ENCODE data around the gene PRKCE. TPM values are rescaled to one million over a fixed set of nuclear protein-coding genes. Genes with fewer than 3 reads are reported as not detected.

The PRKCE gene
- total and polyA plus RNA-seq, 4 donors: 2.5 to 38.6 (median 5.8) TPM

- no peak for TF ChIP-seq ZBTB33 (IDR thresholded peaks at IDR 0.05)
- no peak for TF ChIP-seq HNF4G (IDR thresholded peaks at IDR 0.05)
Measured at GRCh38 chr2:45984896-45985473, 333.5 kb downstream of the PRKCE start (continued).

- peak; percentile 24 for DNase-seq (ENCODE audit: low spot score)
- H3K4me3 ChIP-seq (ENCODE audit: low read depth in 1 of 3, low read length in 3 of 3): no peak overlapping the region
- H3K36me3 ChIP-seq (ENCODE audit: control insufficient read depth in 4 of 4, insufficient read depth in 3 of 4, low read depth in 1 of 4, low read length in 3 of 4): no peaks in the 10 kb centered on the region
- TF ChIP-seq FOXA2 (IDR thresholded peaks at IDR 0.05) (no peak), SP1 (IDR thresholded peaks at IDR 0.05) (no peak), RAD21 (IDR thresholded peaks at IDR 0.05) (no peak), NR2F2 (IDR thresholded peaks at IDR 0.05) (no peak)
- H3K9ac ChIP-seq (ENCODE audit: low read depth in 1 of 2, low read length in 2 of 2): no peak overlapping the region
- H3K27ac ChIP-seq (ENCODE audit: low read depth in 1 of 2, low read length in 2 of 2): no peak overlapping the region
- no peaks in the 10 kb centered on the region for H3K9me3 ChIP-seq (ENCODE audit: control insufficient read depth in 4 of 4, low read length in 3 of 4)
- 72% methylated on average over 5 of the region's 5 CpGs for WGBS
- H3K27me3 ChIP-seq (ENCODE audit: control insufficient read depth in 4 of 4, insufficient read depth in 4 of 4, low read length in 3 of 4): no peaks in the 10 kb centered on the region
- peaks cover 4 to 23% (median 20%) of the 10 kb centered on the region in 4 donors for H3K4me1 ChIP-seq (ENCODE audit: control insufficient read depth in 4 of 4, insufficient read depth in 4 of 4, low read length in 3 of 4)
Measured at GRCh38 chr2:45986509-45986908, 335.0 kb downstream of the PRKCE start.

GRCh38 chr2:45987856-45988255, 336.4 kb downstream of the PRKCE start:
- TF ChIP-seq RAD21 (IDR thresholded peaks at IDR 0.05): no peak
- no peak for TF ChIP-seq YY1 (IDR thresholded peaks at IDR 0.05)
- H3K9ac ChIP-seq (ENCODE audit: low read depth in 1 of 2, low read length in 2 of 2): no peak overlapping the region

GRCh38 chr2:45988879-45989278, 337.4 kb downstream of the PRKCE start:
- no peak overlapping the region for H3K4me3 ChIP-seq (ENCODE audit: low read depth in 1 of 3, low read length in 3 of 3)
- H3K9ac ChIP-seq (ENCODE audit: low read depth in 1 of 2, low read length in 2 of 2): no peak overlapping the region
- 91% methylated on average over 7 of the region's 7 CpGs for WGBS
- no peak overlapping the region for H3K27ac ChIP-seq (ENCODE audit: low read depth in 1 of 2, low read length in 2 of 2)
- no peaks in the 10 kb centered on the region for H3K9me3 ChIP-seq (ENCODE audit: control insufficient read depth in 4 of 4, low read length in 3 of 4)
- H3K4me1 ChIP-seq (ENCODE audit: control insufficient read depth in 4 of 4, insufficient read depth in 4 of 4, low read length in 3 of 4): peaks cover 9 to 44% (median 34%) of the 10 kb centered on the region in 4 donors
- H3K27me3 ChIP-seq (ENCODE audit: control insufficient read depth in 4 of 4, insufficient read depth in 4 of 4, low read length in 3 of 4): no peaks in the 10 kb centered on the region
- no peak for DNase-seq (ENCODE audit: low spot score)
- H3K36me3 ChIP-seq (ENCODE audit: control insufficient read depth in 4 of 4, insufficient read depth in 3 of 4, low read depth in 1 of 4, low read length in 3 of 4): no peaks in the 10 kb centered on the region
- no peak for TF ChIP-seq NR2F2 (IDR thresholded peaks at IDR 0.05)
- TF ChIP-seq YY1 (IDR thresholded peaks at IDR 0.05): no peak
- TF ChIP-seq TAF1 (conservative IDR thresholded peaks at IDR 0.05): no peak
- no peak for TF ChIP-seq REST (IDR thresholded peaks at IDR 0.05)
- TF ChIP-seq RAD21 (IDR thresholded peaks at IDR 0.05): no peak
- TF ChIP-seq JUND (IDR thresholded peaks at IDR 0.05): no peak
- TF ChIP-seq EGR1 (IDR thresholded peaks at IDR 0.05; ENCODE audit: low read depth in 2 of 2): no peak
- no peak for TF ChIP-seq FOXA2 (IDR thresholded peaks at IDR 0.05)
- TF ChIP-seq RXRA (IDR thresholded peaks at IDR 0.05): no peak
- TF ChIP-seq ATF3 (IDR thresholded peaks at IDR 0.05): no peak
- TF ChIP-seq CTCF (IDR thresholded peaks at IDR 0.05; ENCODE audit: low read depth, low read length, missing input control): no peak
- TF ChIP-seq MAX (IDR thresholded peaks at IDR 0.05): no peak

More at GRCh38 chr2:45987856-45988255, 336.4 kb downstream of the PRKCE start:
- Histone ChIP-seq H3K9me3 (ENCODE audit: control insufficient read depth in 4 of 4, low read length in 3 of 4) (no peaks in the 10 kb centered on the region), H3K27me3 (ENCODE audit: control insufficient read depth in 4 of 4, insufficient read depth in 4 of 4, low read length in 3 of 4) (no peaks in the 10 kb centered on the region), H3K4me3 (ENCODE audit: low read depth in 1 of 3, low read length in 3 of 3) (no peak overlapping the region), H3K4me1 (ENCODE audit: control insufficient read depth in 4 of 4, insufficient read depth in 4 of 4, low read length in 3 of 4) (peaks cover 4 to 34% (median 27%) of the 10 kb centered on the region in 4 donors), H3K27ac (ENCODE audit: low read depth in 1 of 2, low read length in 2 of 2) (no peak overlapping the region), H3K36me3 (ENCODE audit: control insufficient read depth in 4 of 4, insufficient read depth in 3 of 4, low read depth in 1 of 4, low read length in 3 of 4) (no peaks in the 10 kb centered on the region)
- no peak for DNase-seq (ENCODE audit: low spot score)
- WGBS: 62% methylated on average over 2 of the region's 2 CpGs

All from liver (tissue), 9 donors.